ENCODE data around the gene VPS25. TPM values are rescaled to one million over a fixed set of nuclear protein-coding genes. Genes with fewer than 3 reads are reported as not detected.

VPS25 gene
- total RNA-seq, 1 donor from 2014 or later: 77.5 TPM

DNA sequence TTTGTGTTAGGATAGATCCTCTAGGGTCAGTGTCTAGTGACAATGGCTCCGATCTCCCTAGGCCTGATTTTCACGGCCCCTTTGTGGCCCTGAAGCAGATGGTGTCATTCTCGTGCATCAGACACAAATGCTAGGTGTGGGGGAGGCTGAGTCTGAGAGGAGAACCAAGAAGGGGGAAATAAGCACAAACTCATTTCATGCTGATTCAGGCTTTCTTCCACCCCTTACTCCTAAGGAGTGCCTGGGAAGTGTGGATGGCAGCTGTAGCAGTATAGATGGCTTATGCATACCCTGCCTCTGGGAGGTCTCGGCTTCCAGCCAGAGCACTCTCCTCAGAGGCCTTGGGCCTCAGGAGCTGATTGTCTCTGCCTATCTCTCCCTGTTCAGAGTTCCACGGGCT lies 5.3 kb downstream of the VPS25 start:
- Mint-ChIP-seq H3K27ac (no peak overlapping the region), H3K9me3 (no peaks in the 10 kb centered on the region), H3K36me3 (peaks cover 8% of the 10 kb centered on the region), H3K4me3 (no peak overlapping the region), H3K4me1 (peaks cover 28% of the 10 kb centered on the region), H3K27me3 (ENCODE audit: insufficient read depth, low read depth) (peaks cover 25% of the 10 kb centered on the region)
- H3K4me3 ChIP-seq: no peak overlapping the region
- no peak for DNase-seq (ENCODE audit: low spot score)
- no peak overlapping the region for H3K4me2 ChIP-seq
- no peak overlapping the region for H3K9ac ChIP-seq
- H3K4me1 ChIP-seq: no peaks in the 10 kb centered on the region
- H3K9me3 ChIP-seq (ENCODE audit: low read depth): no peaks in the 10 kb centered on the region
- H3K27ac ChIP-seq: no peak overlapping the region
- peaks cover 36% of the 10 kb centered on the region for H3K27me3 ChIP-seq
- peaks cover 12% of the 10 kb centered on the region for H3K79me2 ChIP-seq (ENCODE audit: low read depth)
- no peak overlapping the region for H2AFZ ChIP-seq (replicated peaks)
- TF ChIP-seq EZH2 (IDR thresholded peaks at IDR 0.05): no peak
- TF ChIP-seq, protein P1, sequence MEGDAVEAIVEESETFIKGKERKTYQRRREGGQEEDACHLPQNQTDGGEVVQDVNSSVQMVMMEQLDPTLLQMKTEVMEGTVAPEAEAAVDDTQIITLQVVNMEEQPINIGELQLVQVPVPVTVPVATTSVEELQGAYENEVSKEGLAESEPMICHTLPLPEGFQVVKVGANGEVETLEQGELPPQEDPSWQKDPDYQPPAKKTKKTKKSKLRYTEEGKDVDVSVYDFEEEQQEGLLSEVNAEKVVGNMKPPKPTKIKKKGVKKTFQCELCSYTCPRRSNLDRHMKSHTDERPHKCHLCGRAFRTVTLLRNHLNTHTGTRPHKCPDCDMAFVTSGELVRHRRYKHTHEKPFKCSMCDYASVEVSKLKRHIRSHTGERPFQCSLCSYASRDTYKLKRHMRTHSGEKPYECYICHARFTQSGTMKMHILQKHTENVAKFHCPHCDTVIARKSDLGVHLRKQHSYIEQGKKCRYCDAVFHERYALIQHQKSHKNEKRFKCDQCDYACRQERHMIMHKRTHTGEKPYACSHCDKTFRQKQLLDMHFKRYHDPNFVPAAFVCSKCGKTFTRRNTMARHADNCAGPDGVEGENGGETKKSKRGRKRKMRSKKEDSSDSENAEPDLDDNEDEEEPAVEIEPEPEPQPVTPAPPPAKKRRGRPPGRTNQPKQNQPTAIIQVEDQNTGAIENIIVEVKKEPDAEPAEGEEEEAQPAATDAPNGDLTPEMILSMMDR (IDR thresholded peaks at IDR 0.05): no peak
- peaks cover 18% of the 10 kb centered on the region for H4K20me1 ChIP-seq (ENCODE audit: low read depth)
- H3F3A ChIP-seq (ENCODE audit: low read depth): peaks cover 28% of the 10 kb centered on the region
- no peaks in the 10 kb centered on the region for H3K36me3 ChIP-seq

DNA sequence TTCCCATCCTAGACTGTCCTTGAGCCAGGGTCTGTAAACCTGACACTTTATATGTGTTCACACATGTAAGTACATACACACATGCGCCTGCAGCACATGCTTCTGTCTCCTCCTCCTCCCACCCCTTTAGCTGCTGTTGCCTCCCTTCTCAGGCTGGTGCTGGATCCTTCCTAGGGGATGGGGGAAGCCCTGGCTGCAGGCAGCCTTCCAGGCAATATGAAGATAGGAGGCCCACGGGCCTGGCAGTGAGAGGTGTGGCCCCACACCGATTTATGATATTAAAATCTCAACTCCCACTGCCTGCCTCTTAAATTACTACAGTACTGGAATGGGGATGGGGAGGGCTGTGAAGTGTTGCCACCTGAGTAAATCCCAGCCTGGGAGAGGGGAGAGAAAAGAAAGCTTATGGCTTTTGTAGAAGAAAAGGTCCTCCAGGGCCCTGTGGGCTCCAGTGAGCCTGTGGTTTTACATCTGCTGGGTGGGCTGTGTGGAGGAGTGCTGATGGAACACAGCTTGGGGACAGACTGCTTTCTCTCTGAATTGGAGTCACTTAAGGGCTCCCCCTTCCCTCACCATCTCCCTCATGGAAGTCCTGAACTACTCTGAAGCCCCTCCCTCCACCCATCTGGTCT lies 6.2 kb downstream of the VPS25 start:
- H3K36me3 Mint-ChIP-seq: peaks cover 8% of the 10 kb centered on the region
- H3K4me3 Mint-ChIP-seq: peak overlapping the region; percentile 75
- peaks cover 28% of the 10 kb centered on the region for H3F3A ChIP-seq (ENCODE audit: low read depth)
- H3K4me1 ChIP-seq: no peaks in the 10 kb centered on the region
- DNase-seq (ENCODE audit: low spot score): no peak
- peaks cover 19% of the 10 kb centered on the region for H3K4me1 Mint-ChIP-seq
- H3K9me3 ChIP-seq (ENCODE audit: low read depth): no peaks in the 10 kb centered on the region
- H3K36me3 ChIP-seq: no peaks in the 10 kb centered on the region
- TF ChIP-seq EZH2 (IDR thresholded peaks at IDR 0.05) (no peak), EZH2phosphoT487 (IDR thresholded peaks at IDR 0.05) (no peak)
- TF ChIP-seq, protein P1 (IDR thresholded peaks at IDR 0.05): no peak
- no peaks in the 10 kb centered on the region for H3K9me3 Mint-ChIP-seq
- no peak overlapping the region for H3K27ac ChIP-seq
- peaks cover 25% of the 10 kb centered on the region for H3K27me3 Mint-ChIP-seq (ENCODE audit: insufficient read depth, low read depth)
- H3K4me2 ChIP-seq: no peak overlapping the region
- peaks cover 18% of the 10 kb centered on the region for H4K20me1 ChIP-seq (ENCODE audit: low read depth)
- H3K9ac ChIP-seq: no peak overlapping the region
- H3K4me3 ChIP-seq: no peak overlapping the region
- H3K27ac Mint-ChIP-seq: no peak overlapping the region
- peaks cover 39% of the 10 kb centered on the region for H3K27me3 ChIP-seq
- H2AFZ ChIP-seq (replicated peaks): no peak overlapping the region
- peaks cover 3% of the 10 kb centered on the region for H3K79me2 ChIP-seq (ENCODE audit: low read depth)

DNA sequence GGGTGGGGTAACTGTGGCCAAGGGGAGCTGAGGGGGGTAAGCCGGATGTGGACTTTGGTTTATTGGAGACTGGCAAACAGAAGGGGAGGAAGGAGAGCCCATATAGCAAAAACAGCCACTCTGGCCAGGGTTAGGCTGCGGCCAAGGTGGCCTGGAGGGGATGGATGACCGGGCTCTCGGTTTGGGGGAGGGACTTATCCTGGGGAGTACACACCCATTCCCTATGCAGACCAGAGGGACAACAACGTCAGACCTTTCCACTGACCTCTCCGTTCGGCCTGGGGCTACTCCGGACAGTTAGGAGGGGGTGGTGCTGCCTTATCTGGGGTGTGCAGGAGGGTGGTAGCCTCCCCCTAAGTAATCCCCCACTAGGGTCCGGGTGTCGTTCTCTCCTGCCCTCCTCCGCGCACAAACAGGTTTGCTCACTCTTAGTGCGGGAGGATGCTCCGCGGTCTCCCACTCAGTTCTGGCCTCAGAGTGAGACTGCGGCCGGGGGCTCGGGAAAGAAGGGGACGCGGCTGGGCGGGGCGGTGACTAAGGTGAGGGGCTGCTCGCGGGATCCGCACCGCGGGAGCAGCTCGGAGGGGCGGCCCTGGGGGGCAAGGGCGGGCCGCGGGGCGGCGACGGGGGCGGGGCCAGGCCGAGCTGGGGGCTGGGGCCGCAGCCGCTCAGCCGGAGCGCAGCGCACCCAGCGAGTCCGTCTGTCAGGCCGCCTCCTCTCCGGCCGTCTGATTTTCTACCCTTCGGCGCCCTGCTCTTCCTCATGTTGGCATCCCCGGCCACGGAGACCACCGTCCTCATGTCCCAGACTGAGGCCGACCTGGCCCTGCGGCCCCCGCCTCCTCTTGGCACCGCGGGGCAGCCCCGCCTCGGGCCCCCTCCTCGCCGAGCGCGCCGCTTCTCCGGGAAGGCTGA lies 6.9 kb downstream of the VPS25 start, which contains the start of gene WNK4:
Gene WNK4 (plus strand): TSS at position 675 of the 915 bp plus-strand sequence. CDS start 89 bp downstream, at position 764.
- Mint-ChIP-seq H3K36me3 (peaks cover 8% of the 10 kb centered on the region), H3K4me1 (peaks cover 14% of the 10 kb centered on the region), H3K4me3 (peak within 1 kb of the TSS; percentile 80), H3K27ac (no peak within 1 kb of the TSS), H3K9me3 (no peaks in the 10 kb centered on the region), H3K27me3 (ENCODE audit: insufficient read depth, low read depth) (peaks cover 25% of the 10 kb centered on the region)
- Histone ChIP-seq H3K4me2 (peak within 1 kb of the TSS; percentile 97), H3F3A (ENCODE audit: low read depth) (peaks cover 27% of the 10 kb centered on the region), H3K9me3 (ENCODE audit: low read depth) (no peaks in the 10 kb centered on the region), H4K20me1 (ENCODE audit: low read depth) (peaks cover 18% of the 10 kb centered on the region), H3K79me2 (ENCODE audit: low read depth) (no peaks in the 10 kb centered on the region), H3K27me3 (peaks cover 39% of the 10 kb centered on the region), H3K36me3 (no peaks in the 10 kb centered on the region), H2AFZ (replicated peaks) (peak within 1 kb of the TSS; percentile 48), H3K9ac (no peak within 1 kb of the TSS), H3K4me3 (peak within 1 kb of the TSS; percentile 68), H3K27ac (no peak within 1 kb of the TSS), H3K4me1 (no peaks in the 10 kb centered on the region)
- peak; percentile 64 for DNase-seq (ENCODE audit: low spot score)
- no peak for TF ChIP-seq EZH2phosphoT487 (IDR thresholded peaks at IDR 0.05)
- TF ChIP-seq, protein P1 (IDR thresholded peaks at IDR 0.05): no peak
- TF ChIP-seq EZH2 (IDR thresholded peaks at IDR 0.05): no peak

Measured in neural progenitor cell (in vitro differentiated cells).